Progenitor cell of endocrine pancreas (in vitro differentiated cells): ENCODE data around the gene GRID2. TPM values are rescaled to one million over a fixed set of nuclear protein-coding genes. Genes with fewer than 3 reads are reported as not detected.
"Not testable (repeated sequence)": the region's sequence is repeated elsewhere in the genome, so short reads cannot be mapped to it uniquely, and the experiment has no call there.

Experiments
- DNase-seq: peaks from one replicate; pipeline ENCODE4 v3.0.0; 2021; ENCODE audit warnings: low spot score; ENCODE audit not compliant: unreplicated experiment
- H3K27ac Mint-ChIP-seq: 2 replicates; pipeline ENCODE4 v1.8.0; 2021; ENCODE audit warnings: mild to moderate bottlenecking, moderate library complexity, mixed read lengths
- H3K27me3 Mint-ChIP-seq: 2 replicates; pipeline ENCODE4 v1.8.0; 2021; ENCODE audit warnings: mixed read lengths
- H3K36me3 Mint-ChIP-seq: 2 replicates; pipeline ENCODE4 v1.8.0; 2022; ENCODE audit warnings: mixed read lengths; ENCODE audit not compliant: insufficient read depth
- H3K4me1 Mint-ChIP-seq: 2 replicates; pipeline ENCODE4 v1.8.0; 2021; ENCODE audit warnings: low read depth, mixed read lengths
- H3K4me3 Mint-ChIP-seq: 2 replicates; pipeline ENCODE4 v1.8.0; 2021; ENCODE audit warnings: low read depth, mild to moderate bottlenecking, moderate library complexity, mixed read lengths
- H3K9me3 Mint-ChIP-seq: 2 replicates; pipeline ENCODE4 v1.8.0; 2021; ENCODE audit warnings: low read depth, mixed read lengths
- total RNA-seq: library from RNA; stranded (reverse); gene quantifications from 2 replicates; pipeline ENCODE4 v1.2.1, GENCODE V29; 2021
- TF ChIP-seq, protein P1 (sequence below): fragments of 200-600 bp; sonication (generic); IDR thresholded peaks from one replicate; pipeline ENCODE4 v1.5.0; 2021; ENCODE audit warnings: antibody characterized with exemption, mild to moderate bottlenecking; ENCODE audit not compliant: unreplicated experiment

Gene GRID2
- total RNA-seq, 1 donor from 2014 or later: 0.69 TPM

DNA sequence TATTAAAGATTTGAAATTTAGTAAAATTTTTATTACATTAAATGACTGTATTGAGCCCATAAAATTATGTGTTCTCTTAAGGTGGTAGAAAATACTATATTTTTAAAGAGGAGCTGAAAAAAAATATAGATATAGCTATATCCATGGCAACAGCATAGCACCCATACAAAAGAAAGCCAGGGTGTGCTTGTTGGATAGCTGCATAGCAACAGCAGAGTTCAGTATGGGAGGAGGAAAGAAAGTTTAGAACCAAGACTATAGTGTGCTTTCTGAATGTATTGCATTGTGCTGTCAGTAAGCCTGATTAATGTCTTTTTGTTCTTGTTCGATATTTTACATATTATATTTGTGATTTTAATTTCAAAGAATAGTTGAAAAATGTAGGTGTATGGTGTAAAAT is 78.4 kb downstream of the GRID2 start:
- Mint-ChIP-seq H3K4me1 (no peaks in the 10 kb centered on the region), H3K4me3 (no peak overlapping the region), H3K9me3 (peaks cover 5% of the 10 kb centered on the region), H3K36me3 (peaks cover 4% of the 10 kb centered on the region), H3K27ac (no peak overlapping the region), H3K27me3 (no peaks in the 10 kb centered on the region)
- DNase-seq: no peak
- TF ChIP-seq, protein P1, sequence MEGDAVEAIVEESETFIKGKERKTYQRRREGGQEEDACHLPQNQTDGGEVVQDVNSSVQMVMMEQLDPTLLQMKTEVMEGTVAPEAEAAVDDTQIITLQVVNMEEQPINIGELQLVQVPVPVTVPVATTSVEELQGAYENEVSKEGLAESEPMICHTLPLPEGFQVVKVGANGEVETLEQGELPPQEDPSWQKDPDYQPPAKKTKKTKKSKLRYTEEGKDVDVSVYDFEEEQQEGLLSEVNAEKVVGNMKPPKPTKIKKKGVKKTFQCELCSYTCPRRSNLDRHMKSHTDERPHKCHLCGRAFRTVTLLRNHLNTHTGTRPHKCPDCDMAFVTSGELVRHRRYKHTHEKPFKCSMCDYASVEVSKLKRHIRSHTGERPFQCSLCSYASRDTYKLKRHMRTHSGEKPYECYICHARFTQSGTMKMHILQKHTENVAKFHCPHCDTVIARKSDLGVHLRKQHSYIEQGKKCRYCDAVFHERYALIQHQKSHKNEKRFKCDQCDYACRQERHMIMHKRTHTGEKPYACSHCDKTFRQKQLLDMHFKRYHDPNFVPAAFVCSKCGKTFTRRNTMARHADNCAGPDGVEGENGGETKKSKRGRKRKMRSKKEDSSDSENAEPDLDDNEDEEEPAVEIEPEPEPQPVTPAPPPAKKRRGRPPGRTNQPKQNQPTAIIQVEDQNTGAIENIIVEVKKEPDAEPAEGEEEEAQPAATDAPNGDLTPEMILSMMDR: no peak

- H3K36me3 Mint-ChIP-seq: no peaks in the 10 kb centered on the region
- no peaks in the 10 kb centered on the region for H3K4me1 Mint-ChIP-seq
- H3K27ac Mint-ChIP-seq: no peak overlapping the region
- no peak overlapping the region for H3K4me3 Mint-ChIP-seq
- TF ChIP-seq, protein P1: peak; percentile 73
- H3K27me3 Mint-ChIP-seq: no peaks in the 10 kb centered on the region
- no peaks in the 10 kb centered on the region for H3K9me3 Mint-ChIP-seq
- DNase-seq: no peak
Measured at GRCh38 chr4:92387459-92388069, 83.8 kb downstream of the GRID2 start.

GRCh38 chr4:92399032-92399431 is 95.3 kb downstream of the GRID2 start:
- H3K9me3 Mint-ChIP-seq: no peaks in the 10 kb centered on the region
- no peaks in the 10 kb centered on the region for H3K4me1 Mint-ChIP-seq
- H3K27ac Mint-ChIP-seq: no peak overlapping the region
- no peaks in the 10 kb centered on the region for H3K36me3 Mint-ChIP-seq
- no peaks in the 10 kb centered on the region for H3K27me3 Mint-ChIP-seq
- DNase-seq: no peak
- no peak overlapping the region for H3K4me3 Mint-ChIP-seq
- TF ChIP-seq, protein P1: no peak

DNA sequence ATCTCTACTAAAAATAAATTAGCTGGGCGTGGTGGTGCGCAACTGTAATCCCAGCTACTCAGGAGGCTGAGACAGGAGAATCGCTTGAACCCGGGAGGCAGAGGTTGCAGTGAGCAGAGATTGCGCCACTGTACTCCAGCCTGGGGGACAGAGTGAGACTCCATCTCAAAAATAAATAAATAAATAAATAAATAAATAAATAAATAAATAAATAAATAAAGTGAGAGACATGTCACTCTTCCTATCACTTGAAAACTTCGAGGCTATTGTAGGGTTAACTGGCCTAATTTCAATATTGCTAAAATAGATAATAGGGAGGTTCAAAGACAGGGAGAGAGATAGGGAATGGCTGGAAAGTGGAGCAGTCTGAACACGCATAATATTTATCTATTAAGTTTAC is 99.8 kb downstream of the GRID2 start:
- H3K27me3 Mint-ChIP-seq, H3K36me3 Mint-ChIP-seq, H3K9me3 Mint-ChIP-seq, DNase-seq, H3K4me1 Mint-ChIP-seq, H3K27ac Mint-ChIP-seq, H3K4me3 Mint-ChIP-seq: not testable (repeated sequence)

DNA sequence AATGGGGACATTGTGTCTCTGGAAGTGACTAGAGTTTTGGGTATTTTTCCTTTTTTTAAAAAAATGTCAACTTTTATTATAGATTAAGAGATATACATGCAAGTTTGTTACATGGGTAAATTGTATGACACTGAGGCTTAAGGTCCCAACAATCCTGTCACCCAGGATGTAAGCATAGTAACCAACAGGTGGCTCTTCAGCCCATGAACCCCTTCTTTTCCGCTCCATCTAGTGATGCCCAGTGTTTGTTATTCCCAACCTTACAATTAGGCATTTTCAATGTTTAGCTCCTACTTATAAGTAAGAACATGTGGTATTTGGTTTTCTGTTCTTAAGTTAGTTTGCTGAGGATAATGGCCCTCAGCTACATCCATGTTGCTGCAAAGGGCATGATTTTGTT is 102.7 kb downstream of the GRID2 start:
- no peaks in the 10 kb centered on the region for H3K4me1 Mint-ChIP-seq
- no peaks in the 10 kb centered on the region for H3K27me3 Mint-ChIP-seq
- TF ChIP-seq, protein P1: no peak
- no peak overlapping the region for H3K4me3 Mint-ChIP-seq
- no peaks in the 10 kb centered on the region for H3K9me3 Mint-ChIP-seq
- no peak overlapping the region for H3K27ac Mint-ChIP-seq
- no peak for DNase-seq
- no peaks in the 10 kb centered on the region for H3K36me3 Mint-ChIP-seq

GRCh38 chr4:92421920-92422319 is 118.2 kb downstream of the GRID2 start:
- no peak overlapping the region for H3K27ac Mint-ChIP-seq
- no peak for DNase-seq
- no peaks in the 10 kb centered on the region for H3K9me3 Mint-ChIP-seq
- no peaks in the 10 kb centered on the region for H3K27me3 Mint-ChIP-seq
- TF ChIP-seq, protein P1: no peak
- H3K4me3 Mint-ChIP-seq: no peak overlapping the region
- H3K36me3 Mint-ChIP-seq: no peaks in the 10 kb centered on the region
- H3K4me1 Mint-ChIP-seq: no peaks in the 10 kb centered on the region
